Keratinocyte (primary cell): ENCODE results near the gene HOXC9. TPM values are rescaled to one million over a fixed set of nuclear protein-coding genes. Genes with fewer than 3 reads are reported as not detected.

Experiments used
- DNase-seq: peaks from one replicate; pipeline ENCODE4 v3.0.0-alpha.2; 2011; ENCODE audit warnings: low read depth, missing footprints, low spot score
- FAIRE-seq: peaks from 2 replicates; lab custom pipeline; 2011; peaks lifted over from hg19 to GRCh38; lab: Jason Lieb, UNC
- H2AFZ ChIP-seq: 2 replicates; pipeline ENCODE4 v1.6.0; 2012; ENCODE audit warnings: low read length, control low read depth, inconsistent platforms; ENCODE audit not compliant: control insufficient read depth
- H3K27ac ChIP-seq: 2 replicates; pipeline ENCODE4 v1.5.1; 2011; ENCODE audit warnings: low read length; ENCODE audit not compliant: control insufficient read depth, insufficient read depth
- H3K27me3 ChIP-seq: 3 replicates; pipeline ENCODE4 v1.6.0; 2011; ENCODE audit warnings: low read length; ENCODE audit not compliant: control insufficient read depth, insufficient read depth; ENCODE audit errors: extremely low read depth
- H3K36me3 ChIP-seq, 2 experiments: 2 replicates in 1 of 2; 3 replicates in 1 of 2; pipeline ENCODE4 v1.5.1; 2011; ENCODE audit warnings: low read length in 2 of 2, mild to moderate bottlenecking in 1 of 2; ENCODE audit not compliant: control insufficient read depth in 2 of 2, insufficient read depth in 2 of 2; ENCODE audit errors: extremely low read depth in 1 of 2
- H3K4me1 ChIP-seq: 3 replicates; pipeline ENCODE4 v1.5.1; 2011; ENCODE audit warnings: low read length; ENCODE audit not compliant: control insufficient read depth, insufficient read depth; ENCODE audit errors: extremely low read depth
- H3K4me2 ChIP-seq: 3 replicates; pipeline ENCODE4 v1.6.0; 2011; ENCODE audit warnings: low read depth, low read length; ENCODE audit not compliant: control insufficient read depth, insufficient read depth; ENCODE audit errors: extremely low read depth
- H3K4me3 ChIP-seq, 3 experiments: fragments of 200-600 bp in 1 of 3; sonication (generic) in 1 of 3; 2 replicates in 2 of 3; 3 replicates in 1 of 3; pipeline ENCODE4 v1.5.1; 2011 to 2016; ENCODE audit warnings: low read length in 3 of 3, mild to moderate bottlenecking in 3 of 3, control low read depth in 2 of 3, inconsistent platforms in 1 of 3, low read depth in 1 of 3, mixed read lengths in 1 of 3, mixed run types in 1 of 3, moderate library complexity in 1 of 3; ENCODE audit not compliant: control insufficient read depth in 2 of 3, insufficient read depth in 2 of 3; ENCODE audit errors: extremely low read depth in 1 of 3
- H3K79me2 ChIP-seq: 2 replicates; pipeline ENCODE4 v1.6.0; 2012; ENCODE audit warnings: low read length; ENCODE audit not compliant: control insufficient read depth, insufficient read depth
- H3K9ac ChIP-seq: 3 replicates; pipeline ENCODE4 v1.6.0; 2011; ENCODE audit warnings: low read length; ENCODE audit not compliant: control insufficient read depth, insufficient read depth; ENCODE audit errors: extremely low read depth
- H3K9me1 ChIP-seq: 3 replicates; pipeline ENCODE4 v1.6.0; 2011; ENCODE audit warnings: low read length; ENCODE audit not compliant: control insufficient read depth, insufficient read depth; ENCODE audit errors: extremely low read depth
- H3K9me3 ChIP-seq: 2 replicates; pipeline ENCODE4 v1.5.1; 2012; ENCODE audit warnings: low read depth, low read length; ENCODE audit not compliant: control insufficient read depth
- H4K20me1 ChIP-seq: 3 replicates; pipeline ENCODE4 v1.6.0; 2011; ENCODE audit warnings: low read length; ENCODE audit not compliant: control insufficient read depth, insufficient read depth; ENCODE audit errors: extremely low read depth
- EZH2 ChIP-seq: IDR thresholded peaks from one replicate; pipeline ENCODE4 v1.6.1; 2012; ENCODE audit warnings: inconsistent platforms, mild to moderate bottlenecking, low read length, moderate library complexity
- dilution Hi-C: fragments of 300-500 bp; cut with MboI; formaldehyde crosslinking; loops from one replicate; pipeline ENCODE4 v1.7.0; 2020; ENCODE audit warnings: low sequenced_read_pairs; ENCODE audit not compliant: extremely low pct_ligation_motif_present
- polyA plus RNA-seq, 5 experiments: library from polyadenylated mRNA; depleted of rRNA in 3 of 5; stranded (reverse) in 3 of 5; stranded (forward) in 1 of 5; unstranded in 1 of 5; fragments of >200 nt; gene quantifications; 1 replicate in 1 of 5; 2 replicates in 3 of 5; 3 replicates in 1 of 5; pipeline versions ENCODE4 v1.2.1 to v1.2.3, GENCODE V29; 2011 to 2012; ENCODE audit warnings: missing spikeins in 2 of 5, low read depth in 1 of 5, low replicate concordance in 1 of 5
- TF ChIP-seq, protein P1 (sequence below), 3 experiments: IDR thresholded peaks in 1 of 3; conservative IDR thresholded peaks in 1 of 3; optimal IDR thresholded peaks in 1 of 3; 2 replicates in 2 of 3; 3 replicates in 1 of 3; pipeline versions ENCODE3 to v1.5.1; 2011; ENCODE audit warnings: low read length in 3 of 3, mild to moderate bottlenecking in 3 of 3, moderate library complexity in 2 of 3, control low read depth in 1 of 3, inconsistent platforms in 1 of 3; ENCODE audit not compliant: insufficient read depth in 2 of 3; ENCODE audit errors: extremely low read depth in 1 of 3

Gene HOXC9
- polyA plus RNA-seq, 1 donor (not counting 4 experiments of a cell fraction or from before 2014, with no cell fraction given), result 1.8 TPM

DNA sequence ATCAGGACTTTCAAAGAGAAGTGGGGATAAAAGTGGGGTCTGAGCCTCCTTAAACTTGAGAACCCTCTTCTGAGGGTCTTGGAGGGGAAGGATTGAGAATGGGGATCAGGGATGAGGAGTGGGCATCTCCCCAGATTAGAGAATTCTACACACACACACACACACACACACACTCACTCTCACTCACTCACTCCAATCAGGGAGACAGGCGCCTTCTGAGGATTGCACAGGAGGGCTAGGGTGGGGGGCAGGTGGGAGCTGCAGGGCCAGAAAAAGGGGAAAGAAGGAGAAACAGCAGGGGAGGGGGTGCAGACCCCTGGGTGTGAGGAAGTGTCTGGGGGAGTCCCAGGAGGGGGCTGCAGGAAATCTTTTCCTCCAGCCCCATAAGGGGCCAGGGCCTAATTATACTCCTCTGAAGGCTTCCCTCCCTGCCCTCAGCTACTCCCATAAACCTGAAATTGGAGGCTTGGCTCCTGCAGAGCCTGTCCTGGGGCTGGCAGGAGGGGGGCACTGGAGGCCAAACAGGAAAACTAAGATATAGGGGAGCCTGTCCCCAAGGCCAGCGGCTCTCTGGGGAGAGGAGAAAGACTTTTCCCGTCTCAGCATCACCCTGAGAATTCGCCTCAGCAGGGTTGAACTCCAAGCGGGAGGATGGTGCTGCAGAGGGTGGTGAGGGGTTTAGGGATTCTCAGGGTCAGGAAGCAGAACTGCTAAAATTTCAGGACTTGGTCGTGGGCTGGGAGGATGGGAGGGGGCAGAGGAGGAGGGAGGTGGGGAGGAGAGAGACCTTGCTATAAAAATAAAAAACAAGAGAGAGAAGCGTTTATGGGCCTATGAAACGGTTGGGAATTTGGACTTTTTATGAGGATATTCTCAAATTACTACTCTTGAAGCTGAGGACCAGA is 1.6 kb downstream of the HOXC9 start:
- H3K4me2 ChIP-seq, result peak overlapping the region; percentile 94
- FAIRE-seq (no peak), DNase-seq (no peak)
- H2AFZ ChIP-seq, result no peak overlapping the region
- no peak overlapping the region for H3K9ac ChIP-seq
- H3K9me1 ChIP-seq, result no peaks in the 10 kb centered on the region
- H3K4me3 ChIP-seq, result peak overlapping the region in 1 of 3 experiments; percentile 82
- H3K36me3 ChIP-seq, result peaks cover 2 to 6% of the 10 kb centered on the region in 2 experiments
- dilution Hi-C loops, result no loop called here
- H4K20me1 ChIP-seq, result no peaks in the 10 kb centered on the region
- peaks cover 32% of the 10 kb centered on the region for H3K4me1 ChIP-seq
- no peaks in the 10 kb centered on the region for H3K9me3 ChIP-seq
- H3K27me3 ChIP-seq, result no peaks in the 10 kb centered on the region
- TF ChIP-seq EZH2, result no peak
- TF ChIP-seq, protein P1, sequence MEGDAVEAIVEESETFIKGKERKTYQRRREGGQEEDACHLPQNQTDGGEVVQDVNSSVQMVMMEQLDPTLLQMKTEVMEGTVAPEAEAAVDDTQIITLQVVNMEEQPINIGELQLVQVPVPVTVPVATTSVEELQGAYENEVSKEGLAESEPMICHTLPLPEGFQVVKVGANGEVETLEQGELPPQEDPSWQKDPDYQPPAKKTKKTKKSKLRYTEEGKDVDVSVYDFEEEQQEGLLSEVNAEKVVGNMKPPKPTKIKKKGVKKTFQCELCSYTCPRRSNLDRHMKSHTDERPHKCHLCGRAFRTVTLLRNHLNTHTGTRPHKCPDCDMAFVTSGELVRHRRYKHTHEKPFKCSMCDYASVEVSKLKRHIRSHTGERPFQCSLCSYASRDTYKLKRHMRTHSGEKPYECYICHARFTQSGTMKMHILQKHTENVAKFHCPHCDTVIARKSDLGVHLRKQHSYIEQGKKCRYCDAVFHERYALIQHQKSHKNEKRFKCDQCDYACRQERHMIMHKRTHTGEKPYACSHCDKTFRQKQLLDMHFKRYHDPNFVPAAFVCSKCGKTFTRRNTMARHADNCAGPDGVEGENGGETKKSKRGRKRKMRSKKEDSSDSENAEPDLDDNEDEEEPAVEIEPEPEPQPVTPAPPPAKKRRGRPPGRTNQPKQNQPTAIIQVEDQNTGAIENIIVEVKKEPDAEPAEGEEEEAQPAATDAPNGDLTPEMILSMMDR (optimal IDR thresholded peaks at IDR 0.05 in 1 of 3, IDR thresholded peaks at IDR 0.05 in 1 of 3, conservative IDR thresholded peaks at IDR 0.05 in 1 of 3; ENCODE audit: extremely low read depth in 1 of 3, insufficient read depth in 2 of 3, low read length in 3 of 3), result no peak
- H3K27ac ChIP-seq, result no peak overlapping the region
- peaks cover 55% of the 10 kb centered on the region for H3K79me2 ChIP-seq

DNA sequence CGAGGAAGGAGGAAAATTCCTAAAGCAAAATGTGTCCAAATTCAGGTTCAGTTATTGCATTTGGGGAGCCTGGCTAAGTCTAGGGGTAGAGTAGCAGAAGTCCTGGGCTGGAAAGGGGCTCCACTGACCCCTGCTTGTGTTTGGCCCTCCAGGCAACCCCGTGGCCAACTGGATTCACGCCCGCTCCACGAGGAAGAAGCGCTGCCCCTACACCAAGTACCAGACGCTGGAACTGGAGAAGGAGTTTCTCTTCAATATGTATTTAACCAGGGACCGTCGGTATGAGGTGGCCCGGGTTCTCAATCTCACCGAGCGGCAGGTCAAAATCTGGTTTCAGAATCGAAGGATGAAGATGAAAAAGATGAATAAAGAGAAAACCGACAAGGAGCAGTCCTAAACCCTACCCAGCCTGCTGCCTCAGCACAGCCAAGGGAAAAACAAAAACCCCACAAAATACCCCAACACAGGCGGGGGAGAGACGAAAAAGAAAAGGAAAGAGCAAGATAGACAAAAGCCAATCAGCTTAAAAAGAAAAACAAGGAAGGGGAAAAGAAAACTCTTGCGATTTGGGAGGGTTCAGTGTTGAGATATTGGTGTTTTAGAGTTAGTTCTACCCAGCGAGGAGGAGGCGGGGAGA is 2.4 kb downstream of the HOXC9 start:
- DNase-seq, result no peak
- Histone ChIP-seq H3K9me1 (no peaks in the 10 kb centered on the region), H3K4me2 (no peak overlapping the region), H3K4me3 (no peak overlapping the region), H3K36me3 (peaks cover 2 to 6% of the 10 kb centered on the region in 2 experiments), H2AFZ (no peak overlapping the region), H3K27ac (no peak overlapping the region), H3K4me1 (peaks cover 23% of the 10 kb centered on the region), H3K27me3 (no peaks in the 10 kb centered on the region), H3K9ac (no peak overlapping the region), H4K20me1 (no peaks in the 10 kb centered on the region), H3K79me2 (peaks cover 53% of the 10 kb centered on the region), H3K9me3 (no peaks in the 10 kb centered on the region)
- FAIRE-seq, result no peak
- TF ChIP-seq EZH2, result no peak
- TF ChIP-seq, protein P1 (optimal IDR thresholded peaks at IDR 0.05 in 1 of 3, IDR thresholded peaks at IDR 0.05 in 1 of 3, conservative IDR thresholded peaks at IDR 0.05 in 1 of 3; ENCODE audit: extremely low read depth in 1 of 3, insufficient read depth in 2 of 3, low read length in 3 of 3), result no peak
- dilution Hi-C loops, result no loop called here
